GM23338 (cell line): ENCODE data around the gene NRIP1. TPM values are rescaled to one million over a fixed set of nuclear protein-coding genes. Genes with fewer than 3 reads are reported as not detected.

Experiments
- ATAC-seq: fragments of 200-7000 bp; cut with Tn5 transposase; 3 replicates; pipeline ENCODE4 v1.9.1; 2020
- DNase-seq: peaks from one replicate; pipeline ENCODE4 v3.0.0-alpha.2; 2015; ENCODE audit warnings: low spot score
- H2AFZ ChIP-seq: fragments of 200-600 bp; sonication (generic); 2 replicates; pipeline ENCODE4 v1.8.0; 2016; ENCODE audit warnings: antibody characterized with exemption, mild to moderate bottlenecking, moderate library complexity
- H3F3A ChIP-seq: fragments of 200-600 bp; sonication (generic); replicated peaks from 2 replicates; pipeline ENCODE4 v1.8.0; 2017; ENCODE audit warnings: antibody characterized with exemption, mixed run types, low read depth
- H3K27ac ChIP-seq: fragments of 200-600 bp; sonication (generic); 2 replicates; pipeline ENCODE4 v1.6.1; 2016; ENCODE audit warnings: low read depth
- H3K27me3 ChIP-seq: fragments of 200-600 bp; sonication (generic); 2 replicates; pipeline ENCODE4 v1.8.0; 2016; ENCODE audit warnings: mild to moderate bottlenecking, mixed run types, moderate library complexity; ENCODE audit not compliant: insufficient read depth
- H3K36me3 ChIP-seq: fragments of 200-600 bp; sonication (generic); 2 replicates; pipeline ENCODE4 v1.8.0; 2016; ENCODE audit warnings: mild to moderate bottlenecking; ENCODE audit not compliant: insufficient read depth
- H3K4me1 ChIP-seq: fragments of 200-600 bp; sonication (generic); 2 replicates; pipeline ENCODE4 v1.8.0; 2016; ENCODE audit warnings: mild to moderate bottlenecking, moderate library complexity; ENCODE audit not compliant: insufficient read depth
- H3K4me2 ChIP-seq: fragments of 200-600 bp; sonication (generic); 2 replicates; pipeline ENCODE4 v1.7.1; 2017; ENCODE audit warnings: mixed run types
- H3K4me3 ChIP-seq: fragments of 200-600 bp; sonication (generic); 2 replicates; pipeline ENCODE4 v1.6.1; 2016; ENCODE audit warnings: mixed run types
- H3K79me2 ChIP-seq: fragments of 200-600 bp; sonication (generic); replicated peaks from 2 replicates; pipeline ENCODE4 v1.8.0; 2017; ENCODE audit warnings: mild to moderate bottlenecking; ENCODE audit not compliant: insufficient read depth
- H3K9me2 ChIP-seq: fragments of 200-600 bp; sonication (generic); 2 replicates; pipeline ENCODE4 v1.8.0; 2017; ENCODE audit not compliant: insufficient read depth
- H4K20me1 ChIP-seq: fragments of 200-600 bp; sonication (generic); replicated peaks from 2 replicates; pipeline ENCODE4 v1.8.0; 2017; ENCODE audit warnings: mild to moderate bottlenecking; ENCODE audit not compliant: insufficient read depth
- H3K27ac Mint-ChIP-seq: 2 replicates; pipeline ENCODE4 v1.8.0; 2020; ENCODE audit warnings: inconsistent platforms, mild to moderate bottlenecking, moderate library complexity, mixed read lengths
- H3K27me3 Mint-ChIP-seq: 3 replicates; pipeline ENCODE4 v1.8.0; 2022; ENCODE audit warnings: low read depth, mild to moderate bottlenecking, moderate library complexity, mixed read lengths, inconsistent platforms; ENCODE audit not compliant: insufficient read depth, poor library complexity
- H3K36me3 Mint-ChIP-seq: 3 replicates; pipeline ENCODE4 v1.8.0; 2021; ENCODE audit warnings: low read depth, mild to moderate bottlenecking, inconsistent platforms, moderate library complexity, mixed read lengths
- H3K4me1 Mint-ChIP-seq: 3 replicates; pipeline ENCODE4 v1.8.0; 2020; ENCODE audit warnings: mild to moderate bottlenecking, inconsistent platforms, mixed read lengths
- H3K4me3 Mint-ChIP-seq: 3 replicates; pipeline ENCODE4 v1.8.0; 2021; ENCODE audit warnings: moderate library complexity, mild to moderate bottlenecking, inconsistent platforms, mixed read lengths
- H3K9me3 Mint-ChIP-seq: 3 replicates; pipeline ENCODE4 v1.8.0; 2020; ENCODE audit warnings: moderate library complexity, mild to moderate bottlenecking, inconsistent platforms, mixed read lengths
- ETS1 ChIP-seq: IDR thresholded peaks from 2 replicates; pipeline ENCODE4 v1.6.1; 2016; ENCODE audit warnings: antibody characterized with exemption
- EZH2 ChIP-seq: fragments of 200-600 bp; sonication (generic); IDR thresholded peaks from one replicate; pipeline ENCODE4 v1.8.0; 2017; ENCODE audit warnings: antibody characterized with exemption, mild to moderate bottlenecking, low read depth; ENCODE audit not compliant: unreplicated experiment
- EZH2phosphoT487 ChIP-seq: fragments of 200-600 bp; sonication (generic); IDR thresholded peaks from one replicate; pipeline ENCODE4 v1.8.1; 2018; ENCODE audit warnings: antibody characterized with exemption; ENCODE audit not compliant: unreplicated experiment
- JUNB ChIP-seq: IDR thresholded peaks from one replicate; pipeline ENCODE4 v1.6.1; 2016; ENCODE audit warnings: antibody characterized with exemption; ENCODE audit not compliant: unreplicated experiment
- NANOG ChIP-seq: IDR thresholded peaks from 2 replicates; pipeline ENCODE4 v1.6.1; 2016; ENCODE audit warnings: antibody characterized with exemption, borderline replicate concordance
- POLR2AphosphoS5 ChIP-seq: IDR thresholded peaks from 2 replicates; pipeline ENCODE4 v1.6.1; 2016; ENCODE audit warnings: antibody characterized with exemption, low read depth
- STAT1 ChIP-seq: IDR thresholded peaks from one replicate; pipeline ENCODE4 v1.6.1; 2016; ENCODE audit warnings: antibody characterized with exemption; ENCODE audit not compliant: unreplicated experiment
- ZNF114 ChIP-seq: fragments of 250-450 bp; sonication (Bioruptor Pico); IDR thresholded peaks from 2 replicates; pipeline ENCODE4 v1.5.0; 2020; ENCODE audit warnings: mild to moderate bottlenecking, moderate library complexity
- ZNF331 ChIP-seq: fragments of 250-450 bp; sonication (Bioruptor Pico); IDR thresholded peaks from 2 replicates; pipeline ENCODE4 v1.5.0; 2020; ENCODE audit warnings: low read depth, mild to moderate bottlenecking, moderate library complexity
- polyA plus RNA-seq: library from polyadenylated mRNA; unstranded; fragments of >200 nt; fragmentation: Nextera tagmentation; extraction: Ambion mirVana; gene quantifications from 2 replicates; pipeline ENCODE4 v1.2.1, GENCODE V29; 2016
- total RNA-seq: library from RNA; depleted of rRNA; stranded (reverse); fragments of >200 nt; shearing (Covaris generic); gene quantifications from 2 replicates; pipeline ENCODE4 v1.2.3, GENCODE V29; 2014
- TF ChIP-seq, protein P1 (sequence below): fragments of 250-450 bp; sonication (Bioruptor Pico); IDR thresholded peaks from 2 replicates; pipeline ENCODE4 v1.5.0; 2020; ENCODE audit warnings: mild to moderate bottlenecking, moderate library complexity
- TF ChIP-seq, protein P2 (sequence below), 2 experiments: fragments of 200-600 bp in 1 of 2; sonication (generic) in 1 of 2; conservative IDR thresholded peaks; 2 replicates each; pipeline versions ENCODE4 v1.5.1 to v1.6.1; 2016 to 2017; ENCODE audit warnings: antibody characterized with exemption in 2 of 2, low read depth in 2 of 2, mild to moderate bottlenecking in 2 of 2, moderate library complexity in 1 of 2

NRIP1 gene
- total and polyA plus RNA-seq, 2 experiments from 2014 or later, result 3.0 to 9.0 TPM

DNA sequence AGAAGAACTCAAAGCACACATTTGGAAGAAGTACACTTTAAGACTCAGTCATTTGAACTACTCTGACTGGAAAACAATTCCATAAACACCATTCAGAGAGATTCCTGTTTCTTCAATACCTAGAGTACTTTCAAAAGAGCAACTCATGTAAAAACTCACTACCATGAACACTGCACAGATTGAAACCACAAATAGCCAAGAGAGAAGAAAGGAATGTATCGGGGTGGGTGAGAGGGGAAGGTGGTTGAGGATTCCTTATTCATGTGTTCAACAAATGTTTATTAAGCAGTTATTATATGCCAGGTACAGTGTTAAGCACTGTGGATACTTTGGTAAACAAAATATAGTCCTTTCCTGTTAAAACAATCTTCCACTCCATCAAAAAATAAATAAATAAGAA is 64.7 kb downstream of the NRIP1 start:
- Histone ChIP-seq H3K4me2 (no peak overlapping the region), H3K27me3 (no peaks in the 10 kb centered on the region), H4K20me1 (no peaks in the 10 kb centered on the region), H3K79me2 (no peaks in the 10 kb centered on the region; the same call in 1 of the 2 replicates), H3K36me3 (no peaks in the 10 kb centered on the region), H3K4me3 (no peak overlapping the region), H3K9me2 (no peaks in the 10 kb centered on the region), H3K27ac (no peak overlapping the region), H2AFZ (no peak overlapping the region), H3F3A (no peaks in the 10 kb centered on the region), H3K4me1 (peaks cover 25% of the 10 kb centered on the region)
- Mint-ChIP-seq H3K4me3 (no peak overlapping the region), H3K36me3 (no peaks in the 10 kb centered on the region), H3K27ac (no peak overlapping the region), H3K27me3 (peaks cover 2% of the 10 kb centered on the region), H3K9me3 (no peaks in the 10 kb centered on the region), H3K4me1 (peaks cover 49% of the 10 kb centered on the region)
- TF ChIP-seq ZNF331, result no peak
- TF ChIP-seq EZH2phosphoT487, result no peak
- no peak for TF ChIP-seq EZH2
- no peak for TF ChIP-seq JUNB
- ATAC-seq (no peak), DNase-seq (no peak)

- peaks cover 2% of the 10 kb centered on the region for H3K27me3 Mint-ChIP-seq
- peaks cover 41% of the 10 kb centered on the region for H3K4me1 Mint-ChIP-seq
- H3K79me2 ChIP-seq, result no peaks in the 10 kb centered on the region; the same call in 1 of the 2 replicates
- TF ChIP-seq, protein P1, sequence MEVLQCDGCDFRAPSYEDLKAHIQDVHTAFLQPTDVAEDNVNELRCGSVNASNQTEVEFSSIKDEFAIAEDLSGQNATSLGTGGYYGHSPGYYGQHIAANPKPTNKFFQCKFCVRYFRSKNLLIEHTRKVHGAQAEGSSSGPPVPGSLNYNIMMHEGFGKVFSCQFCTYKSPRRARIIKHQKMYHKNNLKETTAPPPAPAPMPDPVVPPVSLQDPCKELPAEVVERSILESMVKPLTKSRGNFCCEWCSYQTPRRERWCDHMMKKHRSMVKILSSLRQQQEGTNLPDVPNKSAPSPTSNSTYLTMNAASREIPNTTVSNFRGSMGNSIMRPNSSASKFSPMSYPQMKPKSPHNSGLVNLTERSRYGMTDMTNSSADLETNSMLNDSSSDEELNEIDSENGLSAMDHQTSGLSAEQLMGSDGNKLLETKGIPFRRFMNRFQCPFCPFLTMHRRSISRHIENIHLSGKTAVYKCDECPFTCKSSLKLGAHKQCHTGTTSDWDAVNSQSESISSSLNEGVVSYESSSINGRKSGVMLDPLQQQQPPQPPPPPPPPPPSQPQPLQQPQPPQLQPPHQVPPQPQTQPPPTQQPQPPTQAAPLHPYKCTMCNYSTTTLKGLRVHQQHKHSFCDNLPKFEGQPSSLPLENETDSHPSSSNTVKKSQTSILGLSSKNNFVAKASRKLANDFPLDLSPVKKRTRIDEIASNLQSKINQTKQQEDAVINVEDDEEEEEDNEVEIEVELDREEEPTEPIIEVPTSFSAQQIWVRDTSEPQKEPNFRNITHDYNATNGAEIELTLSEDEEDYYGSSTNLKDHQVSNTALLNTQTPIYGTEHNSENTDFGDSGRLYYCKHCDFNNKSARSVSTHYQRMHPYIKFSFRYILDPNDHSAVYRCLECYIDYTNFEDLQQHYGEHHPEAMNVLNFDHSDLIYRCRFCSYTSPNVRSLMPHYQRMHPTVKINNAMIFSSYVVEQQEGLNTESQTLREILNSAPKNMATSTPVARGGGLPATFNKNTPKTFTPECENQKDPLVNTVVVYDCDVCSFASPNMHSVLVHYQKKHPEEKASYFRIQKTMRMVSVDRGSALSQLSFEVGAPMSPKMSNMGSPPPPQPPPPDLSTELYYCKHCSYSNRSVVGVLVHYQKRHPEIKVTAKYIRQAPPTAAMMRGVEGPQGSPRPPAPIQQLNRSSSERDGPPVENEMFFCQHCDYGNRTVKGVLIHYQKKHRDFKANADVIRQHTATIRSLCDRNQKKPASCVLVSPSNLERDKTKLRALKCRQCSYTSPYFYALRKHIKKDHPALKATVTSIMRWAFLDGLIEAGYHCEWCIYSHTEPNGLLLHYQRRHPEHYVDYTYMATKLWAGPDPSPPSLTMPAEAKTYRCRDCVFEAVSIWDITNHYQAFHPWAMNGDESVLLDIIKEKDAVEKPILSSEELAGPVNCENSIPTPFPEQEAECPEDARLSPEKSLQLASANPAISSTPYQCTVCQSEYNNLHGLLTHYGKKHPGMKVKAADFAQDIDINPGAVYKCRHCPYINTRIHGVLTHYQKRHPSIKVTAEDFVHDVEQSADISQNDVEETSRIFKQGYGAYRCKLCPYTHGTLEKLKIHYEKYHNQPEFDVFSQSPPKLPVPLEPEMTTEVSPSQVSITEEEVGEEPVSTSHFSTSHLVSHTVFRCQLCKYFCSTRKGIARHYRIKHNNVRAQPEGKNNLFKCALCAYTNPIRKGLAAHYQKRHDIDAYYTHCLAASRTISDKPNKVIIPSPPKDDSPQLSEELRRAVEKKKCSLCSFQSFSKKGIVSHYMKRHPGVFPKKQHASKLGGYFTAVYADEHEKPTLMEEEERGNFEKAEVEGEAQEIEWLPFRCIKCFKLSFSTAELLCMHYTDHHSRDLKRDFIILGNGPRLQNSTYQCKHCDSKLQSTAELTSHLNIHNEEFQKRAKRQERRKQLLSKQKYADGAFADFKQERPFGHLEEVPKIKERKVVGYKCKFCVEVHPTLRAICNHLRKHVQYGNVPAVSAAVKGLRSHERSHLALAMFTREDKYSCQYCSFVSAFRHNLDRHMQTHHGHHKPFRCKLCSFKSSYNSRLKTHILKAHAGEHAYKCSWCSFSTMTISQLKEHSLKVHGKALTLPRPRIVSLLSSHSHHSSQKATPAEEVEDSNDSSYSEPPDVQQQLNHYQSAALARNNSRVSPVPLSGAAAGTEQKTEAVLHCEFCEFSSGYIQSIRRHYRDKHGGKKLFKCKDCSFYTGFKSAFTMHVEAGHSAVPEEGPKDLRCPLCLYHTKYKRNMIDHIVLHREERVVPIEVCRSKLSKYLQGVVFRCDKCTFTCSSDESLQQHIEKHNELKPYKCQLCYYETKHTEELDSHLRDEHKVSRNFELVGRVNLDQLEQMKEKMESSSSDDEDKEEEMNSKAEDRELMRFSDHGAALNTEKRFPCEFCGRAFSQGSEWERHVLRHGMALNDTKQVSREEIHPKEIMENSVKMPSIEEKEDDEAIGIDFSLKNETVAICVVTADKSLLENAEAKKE (CRISPR knock-in tag), result no peak
- TF ChIP-seq POLR2AphosphoS5 (no peak), ZNF114 (CRISPR knock-in tag) (no peak), STAT1 (no peak), EZH2 (no peak), ZNF331 (no peak), JUNB (no peak), NANOG (no peak), ETS1 (no peak), EZH2phosphoT487 (no peak)
- TF ChIP-seq, protein P2, sequence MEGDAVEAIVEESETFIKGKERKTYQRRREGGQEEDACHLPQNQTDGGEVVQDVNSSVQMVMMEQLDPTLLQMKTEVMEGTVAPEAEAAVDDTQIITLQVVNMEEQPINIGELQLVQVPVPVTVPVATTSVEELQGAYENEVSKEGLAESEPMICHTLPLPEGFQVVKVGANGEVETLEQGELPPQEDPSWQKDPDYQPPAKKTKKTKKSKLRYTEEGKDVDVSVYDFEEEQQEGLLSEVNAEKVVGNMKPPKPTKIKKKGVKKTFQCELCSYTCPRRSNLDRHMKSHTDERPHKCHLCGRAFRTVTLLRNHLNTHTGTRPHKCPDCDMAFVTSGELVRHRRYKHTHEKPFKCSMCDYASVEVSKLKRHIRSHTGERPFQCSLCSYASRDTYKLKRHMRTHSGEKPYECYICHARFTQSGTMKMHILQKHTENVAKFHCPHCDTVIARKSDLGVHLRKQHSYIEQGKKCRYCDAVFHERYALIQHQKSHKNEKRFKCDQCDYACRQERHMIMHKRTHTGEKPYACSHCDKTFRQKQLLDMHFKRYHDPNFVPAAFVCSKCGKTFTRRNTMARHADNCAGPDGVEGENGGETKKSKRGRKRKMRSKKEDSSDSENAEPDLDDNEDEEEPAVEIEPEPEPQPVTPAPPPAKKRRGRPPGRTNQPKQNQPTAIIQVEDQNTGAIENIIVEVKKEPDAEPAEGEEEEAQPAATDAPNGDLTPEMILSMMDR (conservative IDR thresholded peaks at IDR 0.05; ENCODE audit: low read depth in 2 of 2), result no peak
Observed at GRCh38 chr21:14998784-14999183, 66.0 kb downstream of the NRIP1 start.

More at GRCh38 chr21:14998784-14999183, 66.0 kb downstream of the NRIP1 start:
- H3K9me2 ChIP-seq, result no peaks in the 10 kb centered on the region
- no peak overlapping the region for H3K27ac Mint-ChIP-seq
- no peaks in the 10 kb centered on the region for H3K9me3 Mint-ChIP-seq
- H3K36me3 Mint-ChIP-seq, result no peaks in the 10 kb centered on the region
- DNase-seq, result no peak
- H3F3A ChIP-seq, result no peaks in the 10 kb centered on the region
- peaks cover 25% of the 10 kb centered on the region for H3K4me1 ChIP-seq
- no peak overlapping the region for H2AFZ ChIP-seq
- ATAC-seq, result no peak
- no peak overlapping the region for H3K4me3 Mint-ChIP-seq
- no peaks in the 10 kb centered on the region for H4K20me1 ChIP-seq
- H3K27me3 ChIP-seq, result no peaks in the 10 kb centered on the region
- H3K4me3 ChIP-seq, result no peak overlapping the region
- H3K27ac ChIP-seq, result no peak overlapping the region
- H3K36me3 ChIP-seq, result no peaks in the 10 kb centered on the region
- no peak overlapping the region for H3K4me2 ChIP-seq
